Cardiac fibroblast (primary cell): ENCODE results near the gene FAM25G.
"Not testable (repeated sequence)": the region's sequence is repeated elsewhere in the genome, so short reads cannot be mapped to it uniquely, and the experiment has no call there.

Source experiments
- DNase-seq, 2 donors: peaks; one replicate each; pipeline versions ENCODE4 v3.0.0 to v3.0.0-alpha.2; 2010; ENCODE audit warnings: low read depth in 2 of 2
- H3K4me3 ChIP-seq, 2 donors: replicated peaks in 1 of 2; 1 replicate in 1 of 2; 2 replicates in 1 of 2; pipeline ENCODE4 v1.5.1; 2011; ENCODE audit warnings: low read depth in 2 of 2, low read length in 2 of 2, mild to moderate bottlenecking in 2 of 2, moderate library complexity in 1 of 2
- TF ChIP-seq, protein P1 (sequence below): IDR thresholded peaks from one replicate; pipeline ENCODE4 v1.5.1; 2011; ENCODE audit warnings: low read depth, mild to moderate bottlenecking, low read length, inconsistent platforms

Gene FAM25G

DNA sequence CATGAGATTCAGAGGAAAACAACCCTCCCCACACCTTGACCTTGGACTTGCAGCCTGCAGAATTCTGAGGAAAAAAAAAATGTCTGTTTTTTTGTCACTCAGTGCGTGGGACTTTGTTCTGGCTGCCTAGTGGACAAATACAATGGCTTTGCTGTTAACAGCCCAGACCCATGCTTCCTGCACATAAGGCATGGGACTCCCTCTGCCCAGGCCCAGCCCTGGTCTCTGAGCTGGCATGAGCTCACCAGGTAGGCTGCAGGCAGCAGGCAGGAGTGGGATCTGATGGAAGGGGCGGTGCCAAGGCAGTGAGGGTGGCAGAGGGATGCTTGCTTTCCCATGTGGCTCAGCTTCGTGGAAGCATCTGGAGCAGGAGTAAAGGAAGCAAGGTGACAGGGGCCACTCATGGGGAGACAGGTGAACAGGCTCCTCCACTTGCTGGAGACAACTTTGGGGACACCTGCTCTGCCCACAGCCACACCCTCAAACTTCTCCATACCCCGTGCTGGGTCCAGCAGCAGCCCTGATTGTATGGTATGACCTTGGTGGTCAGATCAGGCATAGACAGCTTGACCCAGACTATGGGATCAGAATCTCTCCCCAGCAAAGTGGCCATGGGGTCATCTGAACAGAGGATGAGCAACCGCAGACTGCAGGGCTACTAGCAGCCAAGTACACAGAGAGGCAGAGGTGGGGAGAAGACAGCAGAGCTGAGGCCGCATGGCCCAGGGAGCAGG lies 34.5 kb downstream of the FAM25G start:
- no peak for DNase-seq
- no peak overlapping the region for H3K4me3 ChIP-seq
- TF ChIP-seq, protein P1, sequence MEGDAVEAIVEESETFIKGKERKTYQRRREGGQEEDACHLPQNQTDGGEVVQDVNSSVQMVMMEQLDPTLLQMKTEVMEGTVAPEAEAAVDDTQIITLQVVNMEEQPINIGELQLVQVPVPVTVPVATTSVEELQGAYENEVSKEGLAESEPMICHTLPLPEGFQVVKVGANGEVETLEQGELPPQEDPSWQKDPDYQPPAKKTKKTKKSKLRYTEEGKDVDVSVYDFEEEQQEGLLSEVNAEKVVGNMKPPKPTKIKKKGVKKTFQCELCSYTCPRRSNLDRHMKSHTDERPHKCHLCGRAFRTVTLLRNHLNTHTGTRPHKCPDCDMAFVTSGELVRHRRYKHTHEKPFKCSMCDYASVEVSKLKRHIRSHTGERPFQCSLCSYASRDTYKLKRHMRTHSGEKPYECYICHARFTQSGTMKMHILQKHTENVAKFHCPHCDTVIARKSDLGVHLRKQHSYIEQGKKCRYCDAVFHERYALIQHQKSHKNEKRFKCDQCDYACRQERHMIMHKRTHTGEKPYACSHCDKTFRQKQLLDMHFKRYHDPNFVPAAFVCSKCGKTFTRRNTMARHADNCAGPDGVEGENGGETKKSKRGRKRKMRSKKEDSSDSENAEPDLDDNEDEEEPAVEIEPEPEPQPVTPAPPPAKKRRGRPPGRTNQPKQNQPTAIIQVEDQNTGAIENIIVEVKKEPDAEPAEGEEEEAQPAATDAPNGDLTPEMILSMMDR, result no peak

DNA sequence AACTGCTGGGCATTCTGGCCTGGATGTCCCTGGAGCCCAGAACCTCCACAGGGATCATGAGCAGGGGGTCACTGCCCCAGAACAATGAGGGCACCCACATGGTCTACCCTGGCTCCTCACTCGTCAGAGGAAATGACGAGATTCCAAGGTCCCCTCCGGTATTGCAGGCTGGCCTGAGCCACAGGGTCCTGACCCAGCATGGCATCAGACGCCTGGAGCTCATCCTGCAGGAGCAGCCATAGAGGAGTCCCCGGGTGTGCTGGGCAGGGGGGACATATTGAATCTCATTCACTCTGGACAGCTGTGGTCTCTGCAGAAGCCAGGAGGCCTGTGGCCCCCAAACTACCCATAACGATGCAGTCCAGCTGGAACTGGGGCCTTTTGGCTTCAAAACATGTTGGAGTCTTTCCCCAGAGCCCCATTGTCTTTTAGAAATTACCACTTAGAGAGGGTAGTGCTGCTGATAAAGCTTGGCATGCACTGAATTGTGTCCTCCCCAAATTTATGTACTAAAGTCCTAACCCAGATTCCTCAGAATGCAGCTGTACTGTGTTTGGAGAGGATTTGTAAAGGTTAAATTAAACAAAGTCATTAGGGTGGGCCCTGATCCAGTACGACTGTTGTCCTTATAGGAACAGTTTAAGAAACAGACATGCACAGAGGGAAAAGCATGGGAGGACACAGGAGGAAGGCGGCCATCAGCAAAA lies 35.3 kb downstream of the FAM25G start:
- TF ChIP-seq, protein P1, result no peak
- H3K4me3 ChIP-seq, result no peak overlapping the region
- DNase-seq, result no peak

DNA sequence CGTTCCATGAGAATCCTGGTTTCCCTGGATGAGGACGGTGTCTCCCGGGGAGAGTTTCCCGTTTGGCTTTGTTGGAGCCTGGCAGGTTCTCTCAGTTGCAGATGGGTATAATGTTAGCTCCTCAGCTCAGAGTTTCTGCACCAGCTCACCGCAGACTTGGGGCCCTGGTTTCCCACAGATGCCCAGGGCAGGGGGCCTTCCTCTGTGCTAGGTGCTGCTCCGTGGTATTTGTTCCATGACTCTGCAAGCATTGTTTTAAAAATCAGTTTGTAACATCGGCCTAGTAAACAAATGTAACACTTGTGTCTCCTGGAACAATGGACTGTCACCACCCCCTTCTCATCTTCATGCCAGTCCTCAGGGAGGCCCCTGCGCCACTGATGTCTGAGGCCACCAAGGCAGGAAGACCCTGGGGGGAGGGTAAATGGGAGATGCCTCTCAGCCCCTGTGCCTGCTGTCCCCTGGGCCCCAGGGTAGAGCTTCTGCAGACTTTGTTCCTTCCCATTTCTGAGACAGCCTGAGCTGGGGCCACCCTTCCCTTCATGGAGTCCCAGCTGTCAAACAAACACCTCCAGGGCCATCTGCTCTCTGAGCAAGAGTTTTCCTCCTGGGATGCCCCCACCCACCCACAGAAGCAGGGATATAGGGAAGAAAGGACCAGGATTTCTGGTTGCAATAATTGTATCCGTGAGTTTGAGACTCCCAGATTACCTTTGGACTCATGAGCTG lies 36.0 kb downstream of the FAM25G start:
- DNase-seq, H3K4me3 ChIP-seq: not testable (repeated sequence)

DNA sequence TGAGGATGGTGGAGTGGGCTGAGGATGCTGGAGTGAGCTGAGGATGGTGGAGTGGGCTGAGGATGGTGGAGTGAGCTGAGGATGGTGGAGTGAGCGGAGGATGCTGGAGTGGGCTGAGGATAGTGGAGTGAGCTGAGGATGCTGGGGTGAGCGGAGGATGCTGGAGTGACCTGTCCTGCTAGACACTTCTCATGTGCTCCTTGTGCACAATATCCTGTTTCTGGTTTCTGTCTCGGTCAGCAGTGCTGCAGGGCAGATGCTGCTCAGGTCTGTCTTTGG lies 36.8 kb downstream of the FAM25G start:
- TF ChIP-seq, protein P1, result no peak
- DNase-seq, result no peak
- H3K4me3 ChIP-seq, result no peak overlapping the region

DNA sequence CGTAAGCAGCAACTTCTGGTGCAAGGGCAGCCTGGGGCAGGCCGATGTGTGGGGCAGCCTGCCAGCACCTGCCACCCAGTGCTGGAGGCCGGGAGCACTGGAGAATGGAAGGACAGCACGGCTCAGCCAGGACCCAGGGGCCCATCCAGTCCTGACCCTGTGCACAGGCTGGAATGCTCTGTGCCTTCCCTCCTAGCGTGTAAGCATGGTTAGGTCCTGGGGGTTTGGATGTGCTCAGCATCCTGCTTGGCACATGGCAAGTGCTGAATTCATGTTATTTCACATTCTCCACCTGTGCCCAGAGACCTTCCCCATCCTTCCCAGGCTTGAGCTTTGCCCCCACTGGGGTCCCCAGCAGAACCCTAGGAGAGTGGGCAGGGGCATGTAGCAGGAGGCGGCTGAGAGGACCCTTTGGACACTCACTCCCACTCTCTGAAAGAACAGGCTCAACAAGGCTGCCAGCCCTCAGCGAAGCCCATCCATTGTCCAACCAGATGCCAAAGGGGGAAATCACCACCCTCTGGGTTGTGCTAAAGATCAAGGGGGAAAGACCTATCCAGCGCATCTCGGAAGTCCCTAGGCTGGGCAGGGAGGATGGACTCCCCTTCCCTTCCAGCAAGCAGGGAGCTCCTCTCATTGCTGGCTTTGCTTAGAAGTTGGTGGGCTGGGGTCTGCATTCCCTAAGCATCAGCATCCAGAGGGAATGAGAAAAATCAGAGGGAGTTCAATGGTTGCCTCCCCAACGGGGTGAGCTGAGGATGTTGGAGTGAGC lies 37.3 kb downstream of the FAM25G start:
- no peak for DNase-seq
- H3K4me3 ChIP-seq, result no peak overlapping the region
- TF ChIP-seq, protein P1, result no peak

DNA sequence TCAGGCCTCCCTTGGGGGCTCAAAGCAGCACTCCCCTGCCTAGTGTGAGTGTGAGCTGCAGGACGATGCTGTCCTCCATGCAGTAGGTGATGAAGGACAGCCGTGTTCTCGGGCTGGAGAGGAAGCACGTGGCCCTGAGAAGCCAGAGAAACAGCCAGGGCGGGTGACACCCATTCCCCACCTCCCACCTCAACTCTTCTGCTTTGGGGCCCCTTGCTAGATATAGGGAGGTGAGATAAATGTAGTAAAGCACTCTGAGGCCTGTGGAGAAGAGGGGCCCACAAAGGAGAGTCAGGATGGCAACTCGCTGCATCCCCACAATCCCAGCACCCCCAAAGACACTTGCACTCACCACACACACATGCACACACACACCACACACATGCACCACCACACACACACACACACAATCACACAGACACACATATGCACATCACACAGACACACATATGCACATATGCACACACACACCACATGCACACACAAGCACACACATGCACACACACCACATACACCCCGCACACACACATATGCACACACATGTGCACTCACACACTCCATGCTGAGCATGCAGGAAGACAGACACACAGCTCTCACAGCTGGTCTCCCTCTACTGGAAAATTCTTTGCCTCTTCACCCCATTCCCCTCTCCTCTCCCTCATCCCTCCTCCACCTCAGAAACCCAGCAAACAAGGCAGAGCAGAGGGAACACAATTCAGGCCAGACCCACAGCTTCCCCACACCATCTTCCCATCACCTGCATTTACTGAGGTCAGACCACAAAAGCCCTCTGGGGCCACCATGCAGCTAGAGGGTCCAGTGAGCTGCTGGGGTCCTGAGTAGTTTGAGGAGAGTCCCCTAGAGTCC lies 38.1 kb downstream of the FAM25G start:
- TF ChIP-seq, protein P1, result no peak
- DNase-seq, result no peak
- H3K4me3 ChIP-seq, result no peak overlapping the region
